HepG2 (cell line): Measurements from ENCODE around the gene AP1S3. TPM values are rescaled to one million over a fixed set of nuclear protein-coding genes. Genes with fewer than 3 reads are reported as not detected.

Experiments
- ETV5 ChIP-seq: IDR thresholded peaks from 2 replicates; pipeline ENCODE4 v1.6.1; 2018; ENCODE audit warnings: missing biosample characterization, missing genetic modification reagents, inconsistent platforms, borderline replicate concordance
- FOXM1 ChIP-seq: sonication (generic); formaldehyde crosslinking; IDR thresholded peaks from 2 replicates; pipeline ENCODE4 v1.5.0; 2020; ENCODE audit warnings: missing genetic modification reagents
- HIC2 ChIP-seq: sonication (generic); formaldehyde crosslinking; IDR thresholded peaks from 2 replicates; pipeline ENCODE4 v1.9.0; 2022; ENCODE audit warnings: low read depth, missing genetic modification reagents
- HNF1B ChIP-seq: sonication (generic); formaldehyde crosslinking; IDR thresholded peaks from 2 replicates; pipeline ENCODE4 v1.5.1; 2020; ENCODE audit warnings: mild to moderate bottlenecking, moderate library complexity, missing genetic modification reagents
- JUND ChIP-seq: sonication (generic); formaldehyde crosslinking; IDR thresholded peaks from 2 replicates; pipeline ENCODE4 v1.8.0; 2022; ENCODE audit warnings: mild to moderate bottlenecking, missing genetic modification reagents
- KAT2B ChIP-seq: fragments of 150-350 bp; IDR thresholded peaks from 2 replicates; pipeline ENCODE4 v1.6.1; 2014; ENCODE audit warnings: low read depth, low read length, borderline replicate concordance
- RARG ChIP-seq: sonication (generic); formaldehyde crosslinking; IDR thresholded peaks from 2 replicates; pipeline ENCODE4 v1.4.0; 2020; ENCODE audit warnings: low read depth, mild to moderate bottlenecking, missing genetic modification reagents
- SOX13 ChIP-seq, 3 experiments: fragments of 450-650 bp in 1 of 3; sonication (generic) in 1 of 3; formaldehyde crosslinking in 1 of 3; IDR thresholded peaks in 2 of 3; conservative IDR thresholded peaks in 1 of 3; 2 replicates each; pipeline versions ENCODE4 v1.5.0 to v1.6.1; 2016 to 2020; ENCODE audit warnings: antibody characterized with exemption in 1 of 3, mild to moderate bottlenecking in 1 of 3, missing compliant biosample characterization in 1 of 3, missing genetic modification reagents in 1 of 3, moderate library complexity in 1 of 3
- ZFYVE20 ChIP-seq: sonication (generic); formaldehyde crosslinking; IDR thresholded peaks from 2 replicates; pipeline ENCODE4 v1.8.0; 2023; ENCODE audit warnings: low read depth, mild to moderate bottlenecking, moderate library complexity, missing genetic modification reagents, borderline replicate concordance
- ZKSCAN8 ChIP-seq: IDR thresholded peaks from 2 replicates; pipeline ENCODE4 v1.6.1; 2016; ENCODE audit warnings: borderline replicate concordance, missing genetic modification reagents, missing compliant biosample characterization
- ZNF318 ChIP-seq: sonication (generic); formaldehyde crosslinking; IDR thresholded peaks from 2 replicates; pipeline ENCODE4 v1.4.0; 2020; ENCODE audit warnings: mild to moderate bottlenecking, missing genetic modification reagents
- ZNF382 ChIP-seq: sonication (generic); formaldehyde crosslinking; IDR thresholded peaks from 2 replicates; pipeline ENCODE4 v1.5.0; 2020; ENCODE audit warnings: missing genetic modification reagents, mild to moderate bottlenecking, borderline replicate concordance
- ZNF670 ChIP-seq: sonication (generic); formaldehyde crosslinking; IDR thresholded peaks from 2 replicates; pipeline ENCODE4 v1.8.0; 2022; ENCODE audit warnings: mild to moderate bottlenecking, missing genetic modification reagents, borderline replicate concordance
- ZNF674 ChIP-seq: sonication (generic); formaldehyde crosslinking; IDR thresholded peaks from 2 replicates; pipeline ENCODE4 v1.5.0; 2020; ENCODE audit warnings: low read depth, mild to moderate bottlenecking, missing genetic modification reagents
- ZNF883 ChIP-seq: sonication (generic); formaldehyde crosslinking; IDR thresholded peaks from 2 replicates; pipeline ENCODE4 v1.5.1; 2020; ENCODE audit warnings: mild to moderate bottlenecking, missing genetic modification reagents; ENCODE audit errors: not compliant biosample characterization
- polyA plus RNA-seq, 8 experiments: library from polyadenylated mRNA; depleted of rRNA in 3 of 8; stranded (reverse) in 7 of 8; unstranded in 1 of 8; fragments of >200 nt; fragmentation: Illumina TruSeq in 4 of 8; extraction: Trizol in 4 of 8; gene quantifications; 2 replicates each; pipeline versions ENCODE4 v1.2.1 to v1.2.3, GENCODE V29; 2011 to 2016; ENCODE audit warnings: low read depth in 4 of 8, missing spikeins in 1 of 8, mixed read lengths in 1 of 8; ENCODE audit not compliant: insufficient read depth in 1 of 8
- total RNA-seq, 5 experiments: library from RNA; depleted of rRNA; stranded (reverse); fragments of >200 nt; fragmentation: Illumina TruSeq; extraction: Trizol; gene quantifications; 2 replicates each; pipeline ENCODE4 v1.2.3, GENCODE V29; 2016; ENCODE audit warnings: low read depth in 1 of 5

The AP1S3 gene
- total and polyA plus RNA-seq, 2 of the 13 experiments (the other 11 are each of a cell fraction or from before 2014, with no cell fraction given): 3.0 to 16.3 TPM

GRCh38 chr2:223860809-223861738 is 23.7 kb upstream of the AP1S3 start (continued):
- TF ChIP-seq SOX13 (IDR thresholded peaks at IDR 0.05) (no peak), SOX13 (CRISPR knock-in tag; conservative IDR thresholded peaks at IDR 0.05 in 1 of 2, IDR thresholded peaks at IDR 0.05 in 1 of 2) (peak in 1 of 2 experiments; percentile 51; a peak in 1 of 4 replicates), ZKSCAN8 (CRISPR knock-in tag) (0 out of 2 replicates have a peak, but pooled peaks have one; percentile 53), KAT2B (no peak), ZNF318 (no peak), JUND (CRISPR knock-in tag) (no peak), ZNF382 (CRISPR knock-in tag) (no peak), ZNF674 (CRISPR knock-in tag) (no peak), ZNF883 (CRISPR knock-in tag) (no peak), ETV5 (CRISPR knock-in tag) (no peak), RARG (CRISPR knock-in tag) (no peak), FOXM1 (CRISPR knock-in tag) (no peak), ZNF670 (no peak), ZFYVE20 (no peak), HIC2 (CRISPR knock-in tag) (no peak), HNF1B (CRISPR knock-in tag) (0 out of 2 replicates have a peak, but pooled peaks have one; percentile 17)
